Spleen (tissue), 7 donors: ENCODE measurements around the gene ZXDC.

Source experiments
- CTCF ChIP-seq, 11 experiments: fragments of 200-600 bp in 7 of 11; fragments of 450-650 bp in 4 of 11; sonication (generic) in 4 of 11; IDR thresholded peaks in 8 of 11; conservative IDR thresholded peaks in 3 of 11; 1 replicate in 7 of 11; 2 replicates in 4 of 11; pipeline versions ENCODE4 v1.4.0 to v1.8.0; 2016 to 2021; ENCODE audit warnings: antibody characterized with exemption in 11 of 11, inconsistent platforms in 4 of 11, mild to moderate bottlenecking in 1 of 11
- POLR2A ChIP-seq, 3 donors: fragments of 450-650 bp; IDR thresholded peaks; one replicate each; pipeline ENCODE4 v1.5.1; 2017; ENCODE audit warnings: antibody characterized with exemption in 3 of 3, mild to moderate bottlenecking in 1 of 3
- POLR2AphosphoS5 ChIP-seq, 3 donors: sonication (generic); formaldehyde crosslinking; IDR thresholded peaks; one replicate each; pipeline ENCODE4 v1.5.1; 2017; ENCODE audit warnings: antibody characterized with exemption in 3 of 3
- donor health status: DM: no; HTN: no; CAD: no; lungs with moderate emphysema.
- donor health status: DM: no; HTN: no; CAD: no.
- donor health status: DM: no; HTN: no; CAD: no.

- peak in 9 of 11 experiments; percentile 8 to 57 (median 41) for TF ChIP-seq CTCF (IDR thresholded peaks at IDR 0.05 in 8 of 11, conservative IDR thresholded peaks at IDR 0.05 in 3 of 11)
- no peak for TF ChIP-seq POLR2A (IDR thresholded peaks at IDR 0.05)
- TF ChIP-seq POLR2AphosphoS5 (IDR thresholded peaks at IDR 0.05): peak; percentile 52 to 69 (median 61)
Observed at GRCh38 chr3:126487151-126487771, 11.6 kb upstream of the ZXDC start.
